Measurements from ENCODE around the gene RXRA.

The RXRA gene

DNA sequence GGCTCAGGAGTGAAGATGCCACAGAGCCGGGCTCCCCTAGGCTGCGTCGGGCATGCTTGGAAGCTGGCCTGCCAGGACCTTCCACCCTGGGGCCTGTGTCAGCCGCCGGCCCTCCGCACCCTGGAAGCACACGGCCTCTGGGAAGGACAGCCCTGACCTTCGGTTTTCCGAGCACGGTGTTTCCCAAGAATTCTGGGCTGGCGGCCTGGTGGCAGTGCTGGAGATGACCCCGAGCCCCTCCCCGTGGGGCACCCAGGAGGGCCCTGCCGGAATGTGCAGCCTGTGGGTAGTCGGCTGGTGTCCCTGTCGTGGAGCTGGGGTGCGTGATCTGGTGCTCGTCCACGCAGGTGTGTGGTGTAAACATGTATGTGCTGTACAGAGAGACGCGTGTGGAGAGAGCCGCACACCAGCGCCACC lies 113.1 kb downstream of the RXRA start:
- H3K36me3 ChIP-seq (ENCODE audit: insufficient read depth, insufficient read length, low read length), result peaks cover 23% of the 10 kb centered on the region
- no peak for TF ChIP-seq YY1 (IDR thresholded peaks at IDR 0.05; ENCODE audit: insufficient read depth, insufficient read length)
- TF ChIP-seq ZNF274 (IDR thresholded peaks at IDR 0.05; ENCODE audit: low read depth, low read length), result no peak
- no peak for TF ChIP-seq SUZ12 (IDR thresholded peaks at IDR 0.05; ENCODE audit: extremely low read depth, insufficient read depth, insufficient read length)

DNA sequence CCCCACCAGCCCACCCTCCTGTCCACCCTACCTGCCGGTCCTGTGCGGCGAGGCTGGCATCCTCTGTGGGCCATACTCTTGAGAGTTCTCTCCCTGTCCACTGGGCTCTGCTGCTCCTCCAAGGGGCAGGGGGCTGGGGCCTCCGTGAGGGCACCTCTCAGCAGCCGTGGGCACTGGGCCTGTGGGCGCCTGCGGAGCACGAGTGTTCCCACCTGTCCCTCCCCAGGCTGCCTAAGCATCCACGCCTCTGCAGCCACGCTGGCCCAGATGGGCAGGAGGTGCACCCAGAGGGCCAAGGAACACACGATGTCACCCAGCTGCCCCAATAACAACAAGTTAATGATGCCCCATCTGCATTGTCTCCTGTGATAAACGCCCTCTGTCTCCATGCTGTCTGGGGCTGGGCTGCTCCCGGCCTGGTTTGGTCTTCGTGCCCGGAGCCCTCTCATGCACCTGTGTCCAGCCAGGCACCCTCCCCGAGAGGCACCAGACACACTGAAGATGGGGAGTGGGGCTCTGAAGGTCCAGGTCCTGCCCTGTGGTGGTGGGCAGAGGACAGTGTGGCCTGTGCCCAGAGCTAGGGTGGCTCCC lies 114.5 kb downstream of the RXRA start:
- no peak overlapping the region for H3K4me3 ChIP-seq (ENCODE audit: insufficient read length, low read depth)
- no peak for DNase-seq (ENCODE audit: low read depth, low spot score)
- TF ChIP-seq ZNF274 (IDR thresholded peaks at IDR 0.05; ENCODE audit: low read depth, low read length), result no peak
- TF ChIP-seq YY1 (IDR thresholded peaks at IDR 0.05; ENCODE audit: insufficient read depth, insufficient read length), result no peak
- TF ChIP-seq SUZ12 (IDR thresholded peaks at IDR 0.05; ENCODE audit: extremely low read depth, insufficient read depth, insufficient read length), result no peak
- no peaks in the 10 kb centered on the region for H3K27me3 ChIP-seq (ENCODE audit: insufficient read depth, insufficient read length)
- no peak overlapping the region for H3K9ac ChIP-seq (ENCODE audit: insufficient read length, low read depth)
- peaks cover 18% of the 10 kb centered on the region for H3K36me3 ChIP-seq (ENCODE audit: insufficient read depth, insufficient read length, low read length)
- H3K9me3 ChIP-seq (ENCODE audit: insufficient read depth, low read length), result 0 out of 2 replicates have a peak, but pooled peaks cover 6% of the 10 kb centered on the region
- peaks cover 21% of the 10 kb centered on the region for H3K4me1 ChIP-seq (ENCODE audit: insufficient read depth, insufficient read length)

More for the DNA sequence above, 113.1 kb downstream of the RXRA start:
- Histone ChIP-seq H3K27me3 (ENCODE audit: insufficient read depth, insufficient read length) (no peaks in the 10 kb centered on the region), H3K4me1 (ENCODE audit: insufficient read depth, insufficient read length) (peaks cover 28% of the 10 kb centered on the region), H3K9ac (ENCODE audit: insufficient read length, low read depth) (no peak overlapping the region), H3K4me3 (ENCODE audit: insufficient read length, low read depth) (no peak overlapping the region), H3K9me3 (ENCODE audit: insufficient read depth, low read length) (no peaks in the 10 kb centered on the region)
- DNase-seq (ENCODE audit: low read depth, low spot score), result no peak

DNA sequence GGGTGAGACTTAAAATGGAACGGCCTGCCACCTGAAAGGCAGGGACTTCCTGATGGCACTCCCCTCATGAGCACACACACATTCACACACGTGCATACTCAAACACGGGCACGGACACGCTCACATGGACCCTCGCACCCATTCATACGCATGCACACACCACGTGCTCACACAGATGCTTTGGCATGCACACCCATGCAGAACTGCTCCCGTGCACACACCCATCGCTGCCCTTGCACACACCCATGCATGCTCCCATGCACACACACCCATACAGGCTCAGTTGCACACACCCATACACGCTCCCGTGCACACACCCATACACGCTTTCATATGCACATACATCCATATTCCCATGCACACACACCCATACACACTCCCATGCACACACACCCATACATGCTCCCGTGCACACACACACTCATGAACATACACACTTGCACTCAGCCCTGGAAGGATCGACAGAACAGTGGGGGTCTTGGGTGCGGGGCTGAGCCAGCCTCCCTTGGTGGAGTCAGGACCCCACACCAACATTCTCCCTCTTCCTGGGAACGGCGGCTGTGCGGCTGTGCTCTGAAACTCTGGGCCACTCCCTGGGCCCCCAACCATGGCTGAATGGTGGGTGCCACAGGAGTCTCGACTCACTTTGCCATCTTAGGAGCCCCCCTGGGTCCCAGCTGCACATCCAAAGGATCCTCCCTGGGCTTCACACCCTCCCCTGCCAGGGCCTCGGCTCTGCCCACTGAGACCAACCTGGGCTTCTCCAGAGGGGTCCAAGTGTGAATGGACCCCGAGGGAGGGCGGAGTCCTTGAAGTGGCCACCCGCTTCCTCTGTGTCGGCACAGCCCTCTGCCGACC lies 115.2 kb downstream of the RXRA start:
- Histone ChIP-seq H3K27me3 (ENCODE audit: insufficient read depth, insufficient read length) (no peaks in the 10 kb centered on the region), H3K9ac (ENCODE audit: insufficient read length, low read depth) (peak overlapping the region; percentile 38)

GRCh38 chr9:134442085-134442474 lies 115.8 kb downstream of the RXRA start:
- H3K36me3 ChIP-seq (ENCODE audit: insufficient read depth, insufficient read length, low read length), result peaks cover 8% of the 10 kb centered on the region
- TF ChIP-seq YY1 (IDR thresholded peaks at IDR 0.05; ENCODE audit: insufficient read depth, insufficient read length) (no peak), ZNF274 (IDR thresholded peaks at IDR 0.05; ENCODE audit: low read depth, low read length) (no peak), SUZ12 (IDR thresholded peaks at IDR 0.05; ENCODE audit: extremely low read depth, insufficient read depth, insufficient read length) (no peak)
- H3K4me3 ChIP-seq (ENCODE audit: insufficient read length, low read depth), result no peak overlapping the region
- no peak for DNase-seq (ENCODE audit: low read depth, low spot score)
- H3K4me1 ChIP-seq (ENCODE audit: insufficient read depth, insufficient read length), result peaks cover 18% of the 10 kb centered on the region
- H3K27me3 ChIP-seq (ENCODE audit: insufficient read depth, insufficient read length), result no peaks in the 10 kb centered on the region
- peak overlapping the region; percentile 38 for H3K9ac ChIP-seq (ENCODE audit: insufficient read length, low read depth)
- peaks cover 13% of the 10 kb centered on the region; the same call in 1 of the 2 replicates for H3K9me3 ChIP-seq (ENCODE audit: insufficient read depth, low read length)

More for the DNA sequence above, 115.2 kb downstream of the RXRA start:
- no peak overlapping the region for H3K4me3 ChIP-seq (ENCODE audit: insufficient read length, low read depth)
- no peak for DNase-seq (ENCODE audit: low read depth, low spot score)
- no peak for TF ChIP-seq ZNF274 (IDR thresholded peaks at IDR 0.05; ENCODE audit: low read depth, low read length)
- TF ChIP-seq SUZ12 (IDR thresholded peaks at IDR 0.05; ENCODE audit: extremely low read depth, insufficient read depth, insufficient read length), result no peak
- H3K4me1 ChIP-seq (ENCODE audit: insufficient read depth, insufficient read length), result peaks cover 21% of the 10 kb centered on the region
- H3K36me3 ChIP-seq (ENCODE audit: insufficient read depth, insufficient read length, low read length), result peaks cover 14% of the 10 kb centered on the region
- 0 out of 2 replicates have a peak, but pooled peaks cover 7% of the 10 kb centered on the region for H3K9me3 ChIP-seq (ENCODE audit: insufficient read depth, low read length)

- H3K9me3 ChIP-seq (ENCODE audit: insufficient read depth, low read length), result peaks cover 18% of the 10 kb centered on the region
- H3K27me3 ChIP-seq (ENCODE audit: insufficient read depth, insufficient read length), result no peaks in the 10 kb centered on the region
- no peak for DNase-seq (ENCODE audit: low read depth, low spot score)
- H3K4me1 ChIP-seq (ENCODE audit: insufficient read depth, insufficient read length), result peaks cover 12% of the 10 kb centered on the region
- H3K36me3 ChIP-seq (ENCODE audit: insufficient read depth, insufficient read length, low read length), result peaks cover 6% of the 10 kb centered on the region
- TF ChIP-seq ZNF274 (IDR thresholded peaks at IDR 0.05; ENCODE audit: low read depth, low read length) (no peak), YY1 (IDR thresholded peaks at IDR 0.05; ENCODE audit: insufficient read depth, insufficient read length) (no peak), SUZ12 (IDR thresholded peaks at IDR 0.05; ENCODE audit: extremely low read depth, insufficient read depth, insufficient read length) (no peak)
- no peak overlapping the region for H3K4me3 ChIP-seq (ENCODE audit: insufficient read length, low read depth)
- H3K9ac ChIP-seq (ENCODE audit: insufficient read length, low read depth), result no peak overlapping the region
These were observed 116.4 kb downstream of the RXRA start for GRCh38 chr9:134442486-134443173.

- TF ChIP-seq ZNF274 (IDR thresholded peaks at IDR 0.05; ENCODE audit: low read depth, low read length), result no peak
- no peak for TF ChIP-seq SUZ12 (IDR thresholded peaks at IDR 0.05; ENCODE audit: extremely low read depth, insufficient read depth, insufficient read length)
- TF ChIP-seq YY1 (IDR thresholded peaks at IDR 0.05; ENCODE audit: insufficient read depth, insufficient read length), result no peak
- peak; percentile 49 for DNase-seq (ENCODE audit: low read depth, low spot score)
- no peaks in the 10 kb centered on the region for H3K27me3 ChIP-seq (ENCODE audit: insufficient read depth, insufficient read length)
- peaks cover 26% of the 10 kb centered on the region for H3K9me3 ChIP-seq (ENCODE audit: insufficient read depth, low read length)
- no peak overlapping the region for H3K4me3 ChIP-seq (ENCODE audit: insufficient read length, low read depth)
- peaks cover 12% of the 10 kb centered on the region for H3K4me1 ChIP-seq (ENCODE audit: insufficient read depth, insufficient read length)
- peak overlapping the region; percentile 17 for H3K9ac ChIP-seq (ENCODE audit: insufficient read length, low read depth)
- H3K36me3 ChIP-seq (ENCODE audit: insufficient read depth, insufficient read length, low read length), result peaks cover 6% of the 10 kb centered on the region
These were observed 117.2 kb downstream of the RXRA start for GRCh38 chr9:134443174-134444037.
